Erythroblast (primary cell): ENCODE data around the gene SLC30A4.
"Not testable (repeated sequence)": the region's sequence is repeated elsewhere in the genome, so short reads cannot be mapped to it uniquely, and the experiment has no call there.

Experiments used
- DNase-seq, 2 experiments: peaks; one replicate each; lab custom pipeline; 2025; lab: John Stamatoyannopoulos, UW
- GATA1 ChIP-seq: IDR thresholded peaks from 2 replicates; pipeline ENCODE4 v1.6.1; 2011; ENCODE audit warnings: low read depth, mild to moderate bottlenecking, control low read depth, low read length, moderate library complexity
- POLR2A ChIP-seq: IDR thresholded peaks from 2 replicates; pipeline ENCODE4 v1.6.1; 2011; ENCODE audit warnings: mild to moderate bottlenecking, low read length

Gene SLC30A4

GRCh38 chr15:45535486-45536042 lies 13.0 kb upstream of the SLC30A4 start:
- no peak for DNase-seq

GRCh38 chr15:45534821-45535220 lies 12.3 kb upstream of the SLC30A4 start:
- no peak for DNase-seq
- TF ChIP-seq POLR2A (no peak), GATA1 (no peak)

More at GRCh38 chr15:45535486-45536042, 13.0 kb upstream of the SLC30A4 start:
- no peak for TF ChIP-seq POLR2A
- TF ChIP-seq GATA1: no peak

GRCh38 chr15:45532892-45533291 lies 10.3 kb upstream of the SLC30A4 start:
- DNase-seq: not testable (repeated sequence)

GRCh38 chr15:45529613-45530012 lies 7.1 kb upstream of the SLC30A4 start:
- no peak for DNase-seq
- no peak for TF ChIP-seq GATA1
- TF ChIP-seq POLR2A: no peak

GRCh38 chr15:45527086-45527485 lies 4.5 kb upstream of the SLC30A4 start:
- DNase-seq: no peak
- no peak for TF ChIP-seq POLR2A
- TF ChIP-seq GATA1: no peak

DNA sequence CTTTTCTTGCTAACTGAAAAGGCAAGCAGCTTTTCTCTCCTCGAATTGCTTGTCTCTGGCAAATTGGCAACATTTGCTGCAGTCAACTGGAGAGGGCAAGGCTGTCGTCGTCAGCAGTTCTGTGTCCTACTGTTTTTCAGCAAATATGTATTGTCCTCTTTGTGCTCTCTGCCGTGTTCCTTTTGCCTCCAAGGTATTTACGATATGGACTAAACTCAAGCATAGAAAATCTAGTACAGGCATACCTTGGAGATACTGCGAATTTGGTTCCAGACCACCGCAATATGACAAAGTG lies 558 bp upstream of the SLC30A4 start:
- TF ChIP-seq GATA1: no peak
- TF ChIP-seq POLR2A: no peak
- DNase-seq: peak in 1 of 2 experiments; percentile 21

GRCh38 chr15:45521596-45522327 lies 793 bp downstream of the SLC30A4 start:
- TF ChIP-seq POLR2A: no peak
- no peak for TF ChIP-seq GATA1
- DNase-seq: peak in 1 of 2 experiments; percentile 14

GRCh38 chr15:45510758-45511280 lies 11.7 kb downstream of the SLC30A4 start:
- TF ChIP-seq GATA1: no peak
- no peak for TF ChIP-seq POLR2A
- DNase-seq: no peak

DNA sequence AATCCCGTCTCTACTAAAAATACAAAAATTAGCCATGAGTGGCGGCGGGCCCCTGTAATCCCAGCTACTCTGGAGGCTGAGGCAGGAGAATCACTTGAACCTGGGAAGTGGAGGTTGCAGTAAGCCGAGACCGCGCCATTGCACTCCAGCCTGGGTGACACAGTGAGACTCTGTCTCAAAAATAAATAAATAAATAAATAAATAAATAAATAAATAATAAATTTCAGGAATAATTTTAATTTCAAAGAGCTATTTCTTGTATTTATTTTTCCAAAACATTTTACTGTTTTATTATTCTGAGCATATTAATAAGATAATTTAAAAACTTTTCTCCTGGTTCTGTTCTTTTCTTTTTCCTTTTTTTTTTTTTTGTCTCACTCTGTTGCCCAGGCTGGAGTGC lies 15.4 kb downstream of the SLC30A4 start:
- DNase-seq: not testable (repeated sequence)

DNA sequence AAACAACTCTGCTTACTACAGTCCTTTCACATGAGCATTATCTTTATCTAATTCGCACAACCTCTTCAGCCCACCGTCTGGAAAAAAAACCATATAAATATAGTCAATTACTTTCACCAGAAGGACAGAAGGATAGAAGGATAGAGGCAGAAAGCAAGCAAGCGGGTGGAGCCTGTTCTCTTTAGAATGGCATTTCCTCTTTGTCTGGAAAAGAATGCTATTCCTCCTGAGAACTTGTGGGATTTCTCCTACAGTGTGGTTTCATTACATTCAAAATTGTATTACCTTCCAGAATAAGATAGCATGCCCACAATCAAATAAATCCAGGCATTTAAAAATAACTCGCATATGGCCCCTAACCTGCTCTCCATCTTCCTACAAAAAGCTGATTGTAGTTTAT lies 23.1 kb downstream of the SLC30A4 start:
- no peak for TF ChIP-seq GATA1
- no peak for TF ChIP-seq POLR2A
- DNase-seq: no peak

DNA sequence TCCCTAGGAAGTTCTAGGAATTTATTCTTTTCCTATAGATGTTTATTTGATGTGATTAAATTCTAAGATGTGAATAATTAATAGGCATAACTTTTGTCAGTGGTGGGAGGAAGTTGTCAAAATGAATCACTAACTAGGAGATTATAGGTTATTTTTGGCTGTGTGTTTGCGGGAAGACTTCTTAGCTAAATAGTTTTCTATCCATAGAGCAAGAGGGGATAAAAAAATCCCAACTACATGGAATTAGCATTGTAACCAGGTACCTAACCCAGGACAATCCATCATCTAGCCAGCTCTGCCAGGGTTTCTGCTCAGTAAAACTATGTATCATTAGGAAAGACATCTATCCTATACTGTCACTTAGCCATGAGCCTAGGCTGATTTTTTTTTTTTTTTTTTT lies 23.9 kb downstream of the SLC30A4 start:
- no peak for TF ChIP-seq GATA1
- no peak for TF ChIP-seq POLR2A
- DNase-seq: no peak

DNA sequence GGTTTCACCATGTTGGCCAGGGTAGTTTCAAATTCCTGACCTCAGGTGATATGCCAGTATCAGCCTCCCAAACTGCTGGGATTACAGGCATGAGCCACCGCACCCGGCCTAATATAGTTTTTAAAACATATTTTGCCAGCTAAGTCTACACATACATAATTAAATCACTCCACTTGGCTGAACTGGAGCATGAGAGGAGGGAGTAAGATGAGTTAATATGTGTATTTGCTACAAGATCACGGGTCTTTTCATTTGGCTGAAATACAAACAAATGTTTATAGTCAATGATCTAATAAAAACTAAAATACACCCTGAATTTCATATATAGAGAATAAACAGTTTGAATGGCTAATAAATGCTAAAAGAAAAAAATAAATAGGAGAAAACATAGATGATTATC lies 25.3 kb downstream of the SLC30A4 start:
- no peak for DNase-seq
- TF ChIP-seq GATA1: no peak
- TF ChIP-seq POLR2A: no peak

DNA sequence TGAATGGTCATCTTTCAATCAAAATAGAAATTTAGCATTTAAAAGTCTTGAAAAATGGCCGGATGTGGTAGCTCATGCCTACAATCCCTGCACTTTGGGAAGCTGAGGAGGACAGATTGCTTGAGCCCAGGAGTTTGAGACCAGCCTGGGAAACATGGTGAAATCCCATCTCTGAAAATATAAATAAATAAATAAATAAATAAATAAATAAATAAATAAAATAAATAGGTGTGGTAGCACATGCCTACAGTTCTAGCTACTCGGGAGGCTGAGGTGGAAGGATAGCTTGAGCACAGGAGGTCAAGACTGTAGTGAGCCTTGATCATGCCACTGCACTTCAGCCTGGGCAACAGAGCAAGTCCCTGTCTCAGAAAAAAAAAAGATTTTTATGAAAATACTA lies 25.9 kb downstream of the SLC30A4 start:
- no peak for DNase-seq
- TF ChIP-seq GATA1 (no peak), POLR2A (no peak)

DNA sequence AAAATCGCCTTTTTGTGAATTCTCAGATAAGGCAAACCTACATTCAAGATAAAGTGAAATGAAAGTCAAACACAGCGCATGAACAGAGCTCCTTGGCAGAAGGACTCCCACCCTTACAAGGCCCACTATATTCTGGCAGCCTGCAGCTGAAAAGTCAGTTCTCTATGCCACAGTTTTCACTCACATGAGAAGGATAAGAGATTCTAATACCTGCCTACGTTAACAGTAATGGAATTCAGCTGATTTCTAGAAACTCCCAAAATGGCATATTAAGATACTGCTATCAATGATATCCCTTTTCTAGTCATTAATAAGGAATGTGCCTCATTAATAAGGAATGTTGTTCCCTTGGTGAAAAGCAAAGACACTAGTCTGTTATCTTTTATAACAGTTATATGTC lies 27.0 kb downstream of the SLC30A4 start:
- no peak for TF ChIP-seq GATA1
- TF ChIP-seq POLR2A: no peak
- DNase-seq: no peak

DNA sequence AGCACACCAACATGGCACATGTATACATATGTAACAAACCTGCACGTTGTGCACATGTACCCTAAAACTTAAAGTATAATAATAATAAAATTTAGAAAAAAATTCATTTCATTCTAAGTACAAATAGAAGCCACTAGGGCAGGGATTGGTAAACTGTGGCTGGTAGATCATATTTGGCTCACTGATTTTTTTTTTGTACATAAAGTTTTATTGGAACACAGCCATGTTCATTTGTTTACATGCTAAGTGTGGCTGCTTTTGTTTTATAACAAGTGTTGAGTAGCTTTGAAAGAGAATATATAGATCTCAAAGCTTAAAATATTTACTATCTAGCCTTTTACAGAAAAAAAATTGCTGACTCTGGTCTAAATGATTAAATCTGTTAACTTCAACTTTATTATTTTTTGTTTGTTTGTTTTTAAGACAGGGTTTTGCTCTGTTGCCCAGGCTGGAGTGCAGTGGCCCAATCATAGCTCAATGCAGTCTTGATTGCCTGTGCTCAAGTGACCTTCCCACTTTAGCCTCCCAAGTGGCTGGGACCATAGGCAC lies 32.8 kb downstream of the SLC30A4 start:
- TF ChIP-seq GATA1 (no peak), POLR2A (no peak)
- DNase-seq: no peak
